GM23248 (cell line): ENCODE results near the gene ABCC6.
"Not testable (repeated sequence)": the region's sequence is repeated elsewhere in the genome, so short reads cannot be mapped to it uniquely, and the experiment has no call there.

Source experiments
- EZH2 ChIP-seq: fragments of 200-600 bp; sonication (generic); IDR thresholded peaks from 2 replicates; pipeline ENCODE4 v1.6.1; 2018; ENCODE audit warnings: antibody characterized with exemption, mild to moderate bottlenecking; ENCODE audit not compliant: insufficient read depth, poor library complexity, severe bottlenecking
- EZH2phosphoT487 ChIP-seq: fragments of 200-600 bp; sonication (generic); IDR thresholded peaks from 2 replicates; pipeline ENCODE4 v1.6.1; 2018; ENCODE audit warnings: antibody characterized with exemption, moderate library complexity, mild to moderate bottlenecking, low read depth; ENCODE audit not compliant: insufficient read depth

- not testable (repeated sequence) for TF ChIP-seq EZH2, EZH2phosphoT487
These were observed 39.8 kb upstream of the ABCC6 start for GRCh38 chr16:16262954-16263555.
